GM23338 (cell line): ENCODE data around the gene REXO2. TPM values are rescaled to one million over a fixed set of nuclear protein-coding genes. Genes with fewer than 3 reads are reported as not detected.

Experiments used
- ATAC-seq: fragments of 200-7000 bp; cut with Tn5 transposase; 3 replicates; pipeline ENCODE4 v1.9.1; 2020
- DNase-seq: peaks from one replicate; pipeline ENCODE4 v3.0.0-alpha.2; 2015; ENCODE audit warnings: low spot score
- H2AFZ ChIP-seq: fragments of 200-600 bp; sonication (generic); 2 replicates; pipeline ENCODE4 v1.8.0; 2016; ENCODE audit warnings: antibody characterized with exemption, mild to moderate bottlenecking, moderate library complexity
- H3F3A ChIP-seq: fragments of 200-600 bp; sonication (generic); replicated peaks from 2 replicates; pipeline ENCODE4 v1.8.0; 2017; ENCODE audit warnings: antibody characterized with exemption, mixed run types, low read depth
- H3K27ac ChIP-seq: fragments of 200-600 bp; sonication (generic); 2 replicates; pipeline ENCODE4 v1.6.1; 2016; ENCODE audit warnings: low read depth
- H3K27me3 ChIP-seq: fragments of 200-600 bp; sonication (generic); 2 replicates; pipeline ENCODE4 v1.8.0; 2016; ENCODE audit warnings: mild to moderate bottlenecking, mixed run types, moderate library complexity; ENCODE audit not compliant: insufficient read depth
- H3K36me3 ChIP-seq: fragments of 200-600 bp; sonication (generic); 2 replicates; pipeline ENCODE4 v1.8.0; 2016; ENCODE audit warnings: mild to moderate bottlenecking; ENCODE audit not compliant: insufficient read depth
- H3K4me1 ChIP-seq: fragments of 200-600 bp; sonication (generic); 2 replicates; pipeline ENCODE4 v1.8.0; 2016; ENCODE audit warnings: mild to moderate bottlenecking, moderate library complexity; ENCODE audit not compliant: insufficient read depth
- H3K4me2 ChIP-seq: fragments of 200-600 bp; sonication (generic); 2 replicates; pipeline ENCODE4 v1.7.1; 2017; ENCODE audit warnings: mixed run types
- H3K4me3 ChIP-seq: fragments of 200-600 bp; sonication (generic); 2 replicates; pipeline ENCODE4 v1.6.1; 2016; ENCODE audit warnings: mixed run types
- H3K79me2 ChIP-seq: fragments of 200-600 bp; sonication (generic); replicated peaks from 2 replicates; pipeline ENCODE4 v1.8.0; 2017; ENCODE audit warnings: mild to moderate bottlenecking; ENCODE audit not compliant: insufficient read depth
- H3K9me2 ChIP-seq: fragments of 200-600 bp; sonication (generic); 2 replicates; pipeline ENCODE4 v1.8.0; 2017; ENCODE audit not compliant: insufficient read depth
- H4K20me1 ChIP-seq: fragments of 200-600 bp; sonication (generic); replicated peaks from 2 replicates; pipeline ENCODE4 v1.8.0; 2017; ENCODE audit warnings: mild to moderate bottlenecking; ENCODE audit not compliant: insufficient read depth
- H3K27ac Mint-ChIP-seq: 2 replicates; pipeline ENCODE4 v1.8.0; 2020; ENCODE audit warnings: inconsistent platforms, mild to moderate bottlenecking, moderate library complexity, mixed read lengths
- H3K27me3 Mint-ChIP-seq: 3 replicates; pipeline ENCODE4 v1.8.0; 2022; ENCODE audit warnings: low read depth, mild to moderate bottlenecking, moderate library complexity, mixed read lengths, inconsistent platforms; ENCODE audit not compliant: insufficient read depth, poor library complexity
- H3K36me3 Mint-ChIP-seq: 3 replicates; pipeline ENCODE4 v1.8.0; 2021; ENCODE audit warnings: low read depth, mild to moderate bottlenecking, inconsistent platforms, moderate library complexity, mixed read lengths
- H3K4me1 Mint-ChIP-seq: 3 replicates; pipeline ENCODE4 v1.8.0; 2020; ENCODE audit warnings: mild to moderate bottlenecking, inconsistent platforms, mixed read lengths
- H3K4me3 Mint-ChIP-seq: 3 replicates; pipeline ENCODE4 v1.8.0; 2021; ENCODE audit warnings: moderate library complexity, mild to moderate bottlenecking, inconsistent platforms, mixed read lengths
- H3K9me3 Mint-ChIP-seq: 3 replicates; pipeline ENCODE4 v1.8.0; 2020; ENCODE audit warnings: moderate library complexity, mild to moderate bottlenecking, inconsistent platforms, mixed read lengths
- CREB1 ChIP-seq: fragments of 250-450 bp; sonication (Bioruptor Pico); IDR thresholded peaks from 2 replicates; pipeline ENCODE4 v1.5.0; 2020; ENCODE audit warnings: low read depth, mild to moderate bottlenecking, moderate library complexity
- CTCF ChIP-seq, 2 experiments: fragments of 200-600 bp in 1 of 2; sonication (generic) in 1 of 2; conservative IDR thresholded peaks; 2 replicates each; pipeline versions ENCODE4 v1.5.1 to v1.6.1; 2016 to 2017; ENCODE audit warnings: antibody characterized with exemption in 2 of 2, low read depth in 2 of 2, mild to moderate bottlenecking in 2 of 2, moderate library complexity in 1 of 2
- ETS1 ChIP-seq: IDR thresholded peaks from 2 replicates; pipeline ENCODE4 v1.6.1; 2016; ENCODE audit warnings: antibody characterized with exemption
- EZH2 ChIP-seq: fragments of 200-600 bp; sonication (generic); IDR thresholded peaks from one replicate; pipeline ENCODE4 v1.8.0; 2017; ENCODE audit warnings: antibody characterized with exemption, mild to moderate bottlenecking, low read depth; ENCODE audit not compliant: unreplicated experiment
- EZH2phosphoT487 ChIP-seq: fragments of 200-600 bp; sonication (generic); IDR thresholded peaks from one replicate; pipeline ENCODE4 v1.8.1; 2018; ENCODE audit warnings: antibody characterized with exemption; ENCODE audit not compliant: unreplicated experiment
- JUNB ChIP-seq: IDR thresholded peaks from one replicate; pipeline ENCODE4 v1.6.1; 2016; ENCODE audit warnings: antibody characterized with exemption; ENCODE audit not compliant: unreplicated experiment
- NANOG ChIP-seq: IDR thresholded peaks from 2 replicates; pipeline ENCODE4 v1.6.1; 2016; ENCODE audit warnings: antibody characterized with exemption, borderline replicate concordance
- POLR2AphosphoS5 ChIP-seq: IDR thresholded peaks from 2 replicates; pipeline ENCODE4 v1.6.1; 2016; ENCODE audit warnings: antibody characterized with exemption, low read depth
- REST ChIP-seq: IDR thresholded peaks from one replicate; pipeline ENCODE4 v1.6.1; 2018; ENCODE audit warnings: antibody characterized with exemption; ENCODE audit not compliant: unreplicated experiment
- STAT1 ChIP-seq: IDR thresholded peaks from one replicate; pipeline ENCODE4 v1.6.1; 2016; ENCODE audit warnings: antibody characterized with exemption; ENCODE audit not compliant: unreplicated experiment
- ZNF114 ChIP-seq: fragments of 250-450 bp; sonication (Bioruptor Pico); IDR thresholded peaks from 2 replicates; pipeline ENCODE4 v1.5.0; 2020; ENCODE audit warnings: mild to moderate bottlenecking, moderate library complexity
- ZNF462 ChIP-seq: fragments of 250-450 bp; sonication (Bioruptor Pico); IDR thresholded peaks from 2 replicates; pipeline ENCODE4 v1.5.0; 2020; ENCODE audit warnings: mild to moderate bottlenecking, moderate library complexity
- polyA plus RNA-seq: library from polyadenylated mRNA; unstranded; fragments of >200 nt; fragmentation: Nextera tagmentation; extraction: Ambion mirVana; gene quantifications from 2 replicates; pipeline ENCODE4 v1.2.1, GENCODE V29; 2016
- total RNA-seq: library from RNA; depleted of rRNA; stranded (reverse); fragments of >200 nt; shearing (Covaris generic); gene quantifications from 2 replicates; pipeline ENCODE4 v1.2.3, GENCODE V29; 2014

The REXO2 gene
- total and polyA plus RNA-seq, 2 experiments from 2014 or later = 122 to 245 TPM

- peaks cover 70% of the 10 kb centered on the region for H3K36me3 Mint-ChIP-seq
- H3K27me3 Mint-ChIP-seq = no peaks in the 10 kb centered on the region
- peaks cover 6% of the 10 kb centered on the region; the same call in 1 of the 2 replicates for H3K36me3 ChIP-seq
- H3K4me1 Mint-ChIP-seq = peaks cover 12% of the 10 kb centered on the region
- no peak overlapping the region for H3K27ac Mint-ChIP-seq
- H3K4me3 ChIP-seq = no peak overlapping the region
- H4K20me1 ChIP-seq = peaks cover 5% of the 10 kb centered on the region; the same call in 1 of the 2 replicates
- no peak overlapping the region for H3K4me3 Mint-ChIP-seq
- peaks cover 95% of the 10 kb centered on the region for H3K79me2 ChIP-seq
- no peak for TF ChIP-seq REST
- TF ChIP-seq STAT1 = no peak
- no peak for TF ChIP-seq EZH2phosphoT487
- TF ChIP-seq EZH2 = no peak
- TF ChIP-seq JUNB = no peak
- no peak for TF ChIP-seq ETS1
- no peak for TF ChIP-seq NANOG
- no peak for TF ChIP-seq POLR2AphosphoS5
- TF ChIP-seq CTCF (conservative IDR thresholded peaks at IDR 0.05; ENCODE audit: low read depth in 2 of 2) = no peak
- no peak for TF ChIP-seq CREB1 (CRISPR knock-in tag)
- TF ChIP-seq ZNF114 (CRISPR knock-in tag) = no peak
- no peak for TF ChIP-seq ZNF462 (CRISPR knock-in tag)
- no peaks in the 10 kb centered on the region for H3K27me3 ChIP-seq
- DNase-seq = no peak
- H3K9me3 Mint-ChIP-seq = no peaks in the 10 kb centered on the region
- no peak overlapping the region for H3K4me2 ChIP-seq
- H2AFZ ChIP-seq = no peak overlapping the region
- ATAC-seq = no peak
- H3F3A ChIP-seq = no peaks in the 10 kb centered on the region
- no peaks in the 10 kb centered on the region for H3K9me2 ChIP-seq
- 0 out of 2 replicates have a peak, but pooled peaks cover 8% of the 10 kb centered on the region for H3K4me1 ChIP-seq
- peak overlapping the region; percentile 9; the same call in 1 of the 2 replicates for H3K27ac ChIP-seq
Observed at GRCh38 chr11:114447444-114447843, 8.2 kb downstream of the REXO2 start.
